K562 (cell line): Measurements from ENCODE around the gene RHOF.

ENCODE experiments used
- ATF1 ChIP-seq, 2 experiments: fragments of 450-650 bp in 1 of 2; IDR thresholded peaks; 2 replicates each; pipeline ENCODE4 v1.6.1; 2016; ENCODE audit warnings: missing compliant biosample characterization in 1 of 2, missing genetic modification characterization in 1 of 2
- CREBBP ChIP-seq: IDR thresholded peaks from one replicate; pipeline ENCODE4 v1.6.1; 2012; ENCODE audit warnings: low read depth, mild to moderate bottlenecking, control low read depth, inconsistent platforms, low read length
- FOXM1 ChIP-seq, 2 experiments: fragments of 450-650 bp in 1 of 2; sonication (generic) in 1 of 2; formaldehyde crosslinking in 1 of 2; IDR thresholded peaks; 2 replicates each; pipeline versions ENCODE4 v1.6.1 to v1.9.0; 2017 to 2022; ENCODE audit warnings: low read depth in 2 of 2, mild to moderate bottlenecking in 2 of 2, missing genetic modification reagents in 1 of 2, moderate library complexity in 1 of 2
- POLR2A ChIP-seq: fragments of 450-650 bp; conservative IDR thresholded peaks from 2 replicates; pipeline ENCODE4 v1.6.1; 2016
- ZNF589 ChIP-seq: fragments of 200-800 bp; sonication (Bioruptor generic); IDR thresholded peaks from 2 replicates; pipeline ENCODE4 v1.6.1; 2016; ENCODE audit warnings: low read depth, missing genetic modification characterization, missing compliant biosample characterization

DNA sequence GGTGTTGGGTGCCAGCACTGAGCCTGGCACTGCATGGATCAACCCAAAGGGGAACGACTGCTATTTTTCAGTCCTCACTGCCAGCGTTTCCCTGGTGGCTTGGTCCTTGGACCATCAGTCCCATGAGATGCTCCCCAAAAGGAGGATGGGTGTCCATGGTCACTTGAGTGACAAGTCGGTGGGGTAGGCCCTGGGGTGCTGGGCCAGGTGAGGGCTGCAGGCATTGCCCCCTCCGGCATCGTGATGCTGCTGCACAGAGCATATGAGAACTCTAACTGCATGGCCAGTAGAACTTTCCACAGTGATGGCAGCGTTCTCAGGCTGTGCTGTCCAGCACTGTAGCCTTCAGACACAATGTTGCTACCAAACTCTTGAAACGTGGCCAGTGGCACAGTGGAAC is 26.6 kb upstream of the RHOF start:
- no peak for TF ChIP-seq CREBBP
- no peak for TF ChIP-seq FOXM1 (IDR thresholded peaks at IDR 0.05; ENCODE audit: low read depth)
- no peak for TF ChIP-seq FOXM1 (CRISPR knock-in tag; IDR thresholded peaks at IDR 0.05; ENCODE audit: low read depth)
- TF ChIP-seq POLR2A: no peak
- no peak for TF ChIP-seq ZNF589
- TF ChIP-seq ATF1 (CRISPR knock-in tag; IDR thresholded peaks at IDR 0.05): no peak
- no peak for TF ChIP-seq ATF1 (tag; IDR thresholded peaks at IDR 0.05)
